ENCODE measurements around the gene APBA2. TPM values are rescaled to one million over a fixed set of nuclear protein-coding genes. Genes with fewer than 3 reads are reported as not detected.

The APBA2 gene
- total RNA-seq, 1 experiment from 2014 or later: 11.2 TPM

DNA sequence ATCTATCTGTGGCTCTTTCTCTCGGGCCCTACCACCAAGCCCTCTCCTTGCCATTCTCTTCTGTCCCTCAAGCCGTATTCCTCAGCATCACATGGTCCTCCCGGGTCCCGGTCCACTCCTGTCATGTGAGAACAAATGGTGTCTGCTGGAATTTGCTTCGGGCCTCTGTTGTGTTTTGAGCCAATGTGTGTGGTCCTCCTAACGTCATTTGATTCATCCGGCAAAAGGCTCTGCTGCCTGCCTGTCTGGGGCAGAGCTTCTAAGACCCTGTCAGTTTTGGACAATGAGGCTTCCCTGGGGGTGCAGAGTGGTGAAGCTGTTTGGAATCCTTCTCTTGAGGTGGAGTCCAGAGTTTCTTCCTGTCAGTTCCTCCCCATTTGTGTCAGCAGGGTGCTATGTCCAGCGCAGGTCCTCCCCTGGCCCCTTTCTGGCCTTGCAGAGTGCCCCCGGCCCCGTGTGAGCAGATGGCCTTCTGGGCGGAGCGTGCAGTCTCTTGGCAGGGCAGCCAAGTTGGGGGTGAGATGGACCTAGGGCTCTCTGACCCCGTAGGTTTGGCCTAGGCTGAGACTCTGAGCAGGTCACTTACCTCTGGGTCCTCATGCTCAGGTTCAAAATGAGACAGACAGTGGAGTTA, 93.6 kb downstream of the APBA2 start:
- Mint-ChIP-seq H3K9me3 (no peaks in the 10 kb centered on the region), H3K4me1 (peaks cover 6% of the 10 kb centered on the region), H3K4me3 (no peak overlapping the region), H3K27me3 (ENCODE audit: low read depth) (no peaks in the 10 kb centered on the region), H3K27ac (no peak overlapping the region), H3K36me3 (no peaks in the 10 kb centered on the region)
- DNase-seq (ENCODE audit: low spot score): no peak
- TF ChIP-seq GTF2I (CRISPR knock-in tag; conservative IDR thresholded peaks at IDR 0.05): no peak
- no peak for TF ChIP-seq SMAD3 (CRISPR knock-in tag; IDR thresholded peaks at IDR 0.05; ENCODE audit: borderline replicate concordance)
- TF ChIP-seq IRF2 (CRISPR knock-in tag; IDR thresholded peaks at IDR 0.05; ENCODE audit: borderline replicate concordance, low read depth): no peak
- TF ChIP-seq, protein P1, sequence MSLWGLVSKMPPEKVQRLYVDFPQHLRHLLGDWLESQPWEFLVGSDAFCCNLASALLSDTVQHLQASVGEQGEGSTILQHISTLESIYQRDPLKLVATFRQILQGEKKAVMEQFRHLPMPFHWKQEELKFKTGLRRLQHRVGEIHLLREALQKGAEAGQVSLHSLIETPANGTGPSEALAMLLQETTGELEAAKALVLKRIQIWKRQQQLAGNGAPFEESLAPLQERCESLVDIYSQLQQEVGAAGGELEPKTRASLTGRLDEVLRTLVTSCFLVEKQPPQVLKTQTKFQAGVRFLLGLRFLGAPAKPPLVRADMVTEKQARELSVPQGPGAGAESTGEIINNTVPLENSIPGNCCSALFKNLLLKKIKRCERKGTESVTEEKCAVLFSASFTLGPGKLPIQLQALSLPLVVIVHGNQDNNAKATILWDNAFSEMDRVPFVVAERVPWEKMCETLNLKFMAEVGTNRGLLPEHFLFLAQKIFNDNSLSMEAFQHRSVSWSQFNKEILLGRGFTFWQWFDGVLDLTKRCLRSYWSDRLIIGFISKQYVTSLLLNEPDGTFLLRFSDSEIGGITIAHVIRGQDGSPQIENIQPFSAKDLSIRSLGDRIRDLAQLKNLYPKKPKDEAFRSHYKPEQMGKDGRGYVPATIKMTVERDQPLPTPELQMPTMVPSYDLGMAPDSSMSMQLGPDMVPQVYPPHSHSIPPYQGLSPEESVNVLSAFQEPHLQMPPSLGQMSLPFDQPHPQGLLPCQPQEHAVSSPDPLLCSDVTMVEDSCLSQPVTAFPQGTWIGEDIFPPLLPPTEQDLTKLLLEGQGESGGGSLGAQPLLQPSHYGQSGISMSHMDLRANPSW (CRISPR knock-in tag; conservative IDR thresholded peaks at IDR 0.05; ENCODE audit: low read depth): no peak
- no peak for TF ChIP-seq ZNF671 (CRISPR knock-in tag; IDR thresholded peaks at IDR 0.05)
- TF ChIP-seq OVOL2 (CRISPR knock-in tag; IDR thresholded peaks at IDR 0.05; ENCODE audit: borderline replicate concordance): no peak
- TF ChIP-seq, protein P2, sequence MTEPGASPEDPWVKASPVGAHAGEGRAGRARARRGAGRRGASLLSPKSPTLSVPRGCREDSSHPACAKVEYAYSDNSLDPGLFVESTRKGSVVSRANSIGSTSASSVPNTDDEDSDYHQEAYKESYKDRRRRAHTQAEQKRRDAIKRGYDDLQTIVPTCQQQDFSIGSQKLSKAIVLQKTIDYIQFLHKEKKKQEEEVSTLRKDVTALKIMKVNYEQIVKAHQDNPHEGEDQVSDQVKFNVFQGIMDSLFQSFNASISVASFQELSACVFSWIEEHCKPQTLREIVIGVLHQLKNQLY (CRISPR knock-in tag; IDR thresholded peaks at IDR 0.05): no peak
- no peak for TF ChIP-seq ZNF263 (CRISPR knock-in tag; IDR thresholded peaks at IDR 0.05; ENCODE audit: low read depth)
- TF ChIP-seq, protein P3, sequence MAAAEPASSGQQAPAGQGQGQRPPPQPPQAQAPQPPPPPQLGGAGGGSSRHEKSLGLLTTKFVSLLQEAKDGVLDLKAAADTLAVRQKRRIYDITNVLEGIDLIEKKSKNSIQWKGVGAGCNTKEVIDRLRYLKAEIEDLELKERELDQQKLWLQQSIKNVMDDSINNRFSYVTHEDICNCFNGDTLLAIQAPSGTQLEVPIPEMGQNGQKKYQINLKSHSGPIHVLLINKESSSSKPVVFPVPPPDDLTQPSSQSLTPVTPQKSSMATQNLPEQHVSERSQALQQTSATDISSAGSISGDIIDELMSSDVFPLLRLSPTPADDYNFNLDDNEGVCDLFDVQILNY (CRISPR knock-in tag; IDR thresholded peaks at IDR 0.05): no peak
- TF ChIP-seq, protein P4, sequence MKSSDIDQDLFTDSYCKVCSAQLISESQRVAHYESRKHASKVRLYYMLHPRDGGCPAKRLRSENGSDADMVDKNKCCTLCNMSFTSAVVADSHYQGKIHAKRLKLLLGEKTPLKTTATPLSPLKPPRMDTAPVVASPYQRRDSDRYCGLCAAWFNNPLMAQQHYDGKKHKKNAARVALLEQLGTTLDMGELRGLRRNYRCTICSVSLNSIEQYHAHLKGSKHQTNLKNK (CRISPR knock-in tag; IDR thresholded peaks at IDR 0.05): no peak
- TF ChIP-seq, protein P5, sequence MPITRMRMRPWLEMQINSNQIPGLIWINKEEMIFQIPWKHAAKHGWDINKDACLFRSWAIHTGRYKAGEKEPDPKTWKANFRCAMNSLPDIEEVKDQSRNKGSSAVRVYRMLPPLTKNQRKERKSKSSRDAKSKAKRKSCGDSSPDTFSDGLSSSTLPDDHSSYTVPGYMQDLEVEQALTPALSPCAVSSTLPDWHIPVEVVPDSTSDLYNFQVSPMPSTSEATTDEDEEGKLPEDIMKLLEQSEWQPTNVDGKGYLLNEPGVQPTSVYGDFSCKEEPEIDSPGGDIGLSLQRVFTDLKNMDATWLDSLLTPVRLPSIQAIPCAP (CRISPR knock-in tag; IDR thresholded peaks at IDR 0.05): no peak
- no peak for TF ChIP-seq TEAD4 (CRISPR knock-in tag; IDR thresholded peaks at IDR 0.05)
- ATAC-seq: no peak
- ChIA-PET CTCF (interaction anchor here (1.2 to 1.5 kb wide), 2 partner anchors 16 to 111 kb away, joined by 5 read pairs; no protein-coding TSS in a partner anchor), POLR2A (no interaction called here)

DNA sequence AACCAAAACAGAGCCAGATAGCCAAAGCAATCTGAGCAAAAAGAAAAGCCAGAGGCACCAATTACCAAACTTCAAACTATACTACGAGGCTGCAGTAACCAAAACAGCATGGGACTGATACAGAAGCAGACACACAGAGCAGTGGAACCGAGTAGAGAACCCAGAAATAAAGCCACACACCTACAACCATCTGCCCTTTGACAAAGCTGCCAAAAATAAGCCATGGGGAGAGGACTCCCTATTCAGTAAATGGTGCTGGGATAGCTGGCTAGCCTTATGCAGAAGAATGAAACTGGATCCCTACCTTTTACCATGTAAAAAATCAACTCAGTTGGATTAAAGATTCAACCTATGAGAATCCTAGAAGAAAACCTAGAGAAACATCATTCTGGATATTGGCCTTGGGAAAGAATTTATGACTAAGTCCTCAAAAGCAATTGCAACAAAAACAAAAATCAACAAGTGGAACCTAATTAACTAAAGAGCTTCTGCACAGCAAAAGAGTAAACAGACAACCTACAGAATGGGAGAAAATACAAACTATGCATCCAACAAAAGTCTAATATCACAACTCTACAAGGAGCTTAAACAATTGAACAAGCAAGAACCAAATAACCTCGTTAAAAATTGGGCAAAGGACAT, 95.1 kb downstream of the APBA2 start:
- H3K4me1 Mint-ChIP-seq: peaks cover 13% of the 10 kb centered on the region
- no peaks in the 10 kb centered on the region for H3K9me3 Mint-ChIP-seq
- ChIA-PET CTCF (interaction anchor here (1.5 kb wide), 1 partner anchor 109 kb away, joined by 5 read pairs; no protein-coding TSS in a partner anchor), POLR2A (no interaction called here)
- DNase-seq (ENCODE audit: low spot score) (no peak), ATAC-seq (no peak)
- no peak overlapping the region for H3K27ac Mint-ChIP-seq
- H3K36me3 Mint-ChIP-seq: no peaks in the 10 kb centered on the region
- TF ChIP-seq, protein P6, sequence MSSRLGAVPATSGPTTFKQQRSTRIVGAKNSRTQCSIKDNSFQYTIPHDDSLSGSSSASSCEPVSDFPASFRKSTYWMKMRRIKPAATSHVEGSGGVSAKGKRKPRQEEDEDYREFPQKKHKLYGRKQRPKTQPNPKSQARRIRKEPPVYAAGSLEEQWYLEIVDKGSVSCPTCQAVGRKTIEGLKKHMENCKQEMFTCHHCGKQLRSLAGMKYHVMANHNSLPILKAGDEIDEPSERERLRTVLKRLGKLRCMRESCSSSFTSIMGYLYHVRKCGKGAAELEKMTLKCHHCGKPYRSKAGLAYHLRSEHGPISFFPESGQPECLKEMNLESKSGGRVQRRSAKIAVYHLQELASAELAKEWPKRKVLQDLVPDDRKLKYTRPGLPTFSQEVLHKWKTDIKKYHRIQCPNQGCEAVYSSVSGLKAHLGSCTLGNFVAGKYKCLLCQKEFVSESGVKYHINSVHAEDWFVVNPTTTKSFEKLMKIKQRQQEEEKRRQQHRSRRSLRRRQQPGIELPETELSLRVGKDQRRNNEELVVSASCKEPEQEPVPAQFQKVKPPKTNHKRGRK (CRISPR knock-in tag; IDR thresholded peaks at IDR 0.05; ENCODE audit: borderline replicate concordance): no peak
- TF ChIP-seq, protein P7, sequence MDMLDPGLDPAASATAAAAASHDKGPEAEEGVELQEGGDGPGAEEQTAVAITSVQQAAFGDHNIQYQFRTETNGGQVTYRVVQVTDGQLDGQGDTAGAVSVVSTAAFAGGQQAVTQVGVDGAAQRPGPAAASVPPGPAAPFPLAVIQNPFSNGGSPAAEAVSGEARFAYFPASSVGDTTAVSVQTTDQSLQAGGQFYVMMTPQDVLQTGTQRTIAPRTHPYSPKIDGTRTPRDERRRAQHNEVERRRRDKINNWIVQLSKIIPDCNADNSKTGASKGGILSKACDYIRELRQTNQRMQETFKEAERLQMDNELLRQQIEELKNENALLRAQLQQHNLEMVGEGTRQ (CRISPR knock-in tag; IDR thresholded peaks at IDR 0.05): no peak
- TF ChIP-seq TEAD4 (CRISPR knock-in tag; IDR thresholded peaks at IDR 0.05) (no peak), KAT7 (CRISPR knock-in tag; IDR thresholded peaks at IDR 0.05; ENCODE audit: borderline replicate concordance) (no peak), ZNF232 (CRISPR knock-in tag; IDR thresholded peaks at IDR 0.05) (no peak), ATF1 (CRISPR knock-in tag; IDR thresholded peaks at IDR 0.05) (no peak)
- TF ChIP-seq, protein P8, sequence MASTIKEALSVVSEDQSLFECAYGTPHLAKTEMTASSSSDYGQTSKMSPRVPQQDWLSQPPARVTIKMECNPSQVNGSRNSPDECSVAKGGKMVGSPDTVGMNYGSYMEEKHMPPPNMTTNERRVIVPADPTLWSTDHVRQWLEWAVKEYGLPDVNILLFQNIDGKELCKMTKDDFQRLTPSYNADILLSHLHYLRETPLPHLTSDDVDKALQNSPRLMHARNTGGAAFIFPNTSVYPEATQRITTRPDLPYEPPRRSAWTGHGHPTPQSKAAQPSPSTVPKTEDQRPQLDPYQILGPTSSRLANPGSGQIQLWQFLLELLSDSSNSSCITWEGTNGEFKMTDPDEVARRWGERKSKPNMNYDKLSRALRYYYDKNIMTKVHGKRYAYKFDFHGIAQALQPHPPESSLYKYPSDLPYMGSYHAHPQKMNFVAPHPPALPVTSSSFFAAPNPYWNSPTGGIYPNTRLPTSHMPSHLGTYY (CRISPR knock-in tag; IDR thresholded peaks at IDR 0.05): no peak
- TF ChIP-seq, protein P3 (CRISPR knock-in tag; IDR thresholded peaks at IDR 0.05): no peak
- no peaks in the 10 kb centered on the region for H3K27me3 Mint-ChIP-seq (ENCODE audit: low read depth)
- H3K4me3 Mint-ChIP-seq: no peak overlapping the region
